Vagina (tissue), 2 donors: ENCODE results near the gene A4GALT.

Experiments
- POLR2A ChIP-seq, 2 donors: fragments of 450-650 bp; IDR thresholded peaks; one replicate each; pipeline ENCODE4 v1.6.1; 2017; ENCODE audit warnings: antibody characterized with exemption in 2 of 2, mild to moderate bottlenecking in 2 of 2, moderate library complexity in 2 of 2
- TF ChIP-seq, protein P1 (sequence below), 3 experiments: fragments of 450-650 bp in 2 of 3; fragments of 200-600 bp in 1 of 3; sonication (generic) in 1 of 3; IDR thresholded peaks; one replicate each; pipeline ENCODE4 v1.5.1; 2017 to 2019; ENCODE audit warnings: antibody characterized with exemption in 3 of 3, mild to moderate bottlenecking in 2 of 3, moderate library complexity in 2 of 3

DNA sequence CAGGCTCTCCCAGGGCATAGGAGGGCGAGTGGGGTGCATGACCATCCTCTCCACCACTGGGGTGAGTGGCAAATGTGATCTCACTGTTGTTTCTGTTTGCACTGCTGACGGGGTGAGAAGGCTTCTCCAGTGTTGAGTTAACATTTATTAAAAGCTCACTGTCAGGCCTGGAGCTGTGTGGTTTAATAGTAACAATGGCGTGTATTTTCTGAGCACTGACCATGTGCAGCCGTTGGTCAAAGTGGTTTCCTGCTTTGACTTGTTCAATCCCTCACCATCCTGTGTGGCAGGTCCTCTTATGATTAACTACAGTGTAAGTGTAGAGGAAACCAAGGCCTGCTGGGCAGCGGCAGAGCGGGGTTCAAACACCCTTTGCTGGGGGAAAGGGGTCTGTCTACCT, 4.4 kb downstream of the A4GALT start:
- TF ChIP-seq, protein P1, sequence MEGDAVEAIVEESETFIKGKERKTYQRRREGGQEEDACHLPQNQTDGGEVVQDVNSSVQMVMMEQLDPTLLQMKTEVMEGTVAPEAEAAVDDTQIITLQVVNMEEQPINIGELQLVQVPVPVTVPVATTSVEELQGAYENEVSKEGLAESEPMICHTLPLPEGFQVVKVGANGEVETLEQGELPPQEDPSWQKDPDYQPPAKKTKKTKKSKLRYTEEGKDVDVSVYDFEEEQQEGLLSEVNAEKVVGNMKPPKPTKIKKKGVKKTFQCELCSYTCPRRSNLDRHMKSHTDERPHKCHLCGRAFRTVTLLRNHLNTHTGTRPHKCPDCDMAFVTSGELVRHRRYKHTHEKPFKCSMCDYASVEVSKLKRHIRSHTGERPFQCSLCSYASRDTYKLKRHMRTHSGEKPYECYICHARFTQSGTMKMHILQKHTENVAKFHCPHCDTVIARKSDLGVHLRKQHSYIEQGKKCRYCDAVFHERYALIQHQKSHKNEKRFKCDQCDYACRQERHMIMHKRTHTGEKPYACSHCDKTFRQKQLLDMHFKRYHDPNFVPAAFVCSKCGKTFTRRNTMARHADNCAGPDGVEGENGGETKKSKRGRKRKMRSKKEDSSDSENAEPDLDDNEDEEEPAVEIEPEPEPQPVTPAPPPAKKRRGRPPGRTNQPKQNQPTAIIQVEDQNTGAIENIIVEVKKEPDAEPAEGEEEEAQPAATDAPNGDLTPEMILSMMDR (IDR thresholded peaks at IDR 0.05), result no peak
- no peak for TF ChIP-seq POLR2A (IDR thresholded peaks at IDR 0.05)
